Measurements from ENCODE around the gene MTG1.
"Not testable (repeated sequence)": the region's sequence is repeated elsewhere in the genome, so short reads cannot be mapped to it uniquely, and the experiment has no call there.

MTG1 gene

DNA sequence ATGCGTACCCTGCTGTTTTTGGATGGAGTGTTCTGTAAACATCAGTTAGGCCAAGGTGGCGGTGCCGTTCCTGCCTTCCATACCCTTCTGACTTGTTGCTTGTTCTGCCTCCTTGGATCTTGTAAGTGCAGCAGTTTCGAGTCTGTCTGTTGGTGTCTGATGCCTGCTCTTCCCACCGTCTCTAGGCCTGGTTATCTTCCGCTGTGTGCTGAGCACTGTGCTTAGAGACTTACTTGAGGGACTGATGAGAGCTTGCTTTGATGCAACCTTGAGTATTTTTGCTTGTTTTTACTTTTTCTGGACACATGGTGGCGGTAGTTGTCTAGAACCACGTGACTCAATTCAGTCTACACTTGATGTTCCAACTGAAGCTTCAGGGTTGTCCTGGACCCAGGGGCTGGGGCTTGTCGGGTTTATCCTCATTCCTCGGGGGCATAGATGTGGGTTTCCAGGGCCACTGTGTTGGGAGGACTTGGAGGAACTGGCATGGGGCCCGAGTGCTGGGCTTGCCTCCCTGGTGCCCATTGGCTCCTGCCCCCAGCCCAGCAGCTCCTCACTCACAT, 44.8 kb downstream of the MTG1 start:
- H3K4me3 ChIP-seq (replicated peaks in 1 of 2; ENCODE audit: low read depth in 2 of 2, low read length in 2 of 2): no peak overlapping the region
- DNase-seq (ENCODE audit: low read depth in 2 of 2): peak in 1 of 2 donors; percentile 49
- TF ChIP-seq CTCF (IDR thresholded peaks at IDR 0.05; ENCODE audit: low read depth, low read length): peak; percentile 15

GRCh38 chr10:133439517-133440461, 45.8 kb downstream of the MTG1 start:
- no peak for TF ChIP-seq CTCF (IDR thresholded peaks at IDR 0.05; ENCODE audit: low read depth, low read length)
- H3K4me3 ChIP-seq (replicated peaks in 1 of 2; ENCODE audit: low read depth in 2 of 2, low read length in 2 of 2): no peak overlapping the region
- no peak for DNase-seq (ENCODE audit: low read depth in 2 of 2)

GRCh38 chr10:133440633-133441285, 46.8 kb downstream of the MTG1 start:
- TF ChIP-seq CTCF (IDR thresholded peaks at IDR 0.05; ENCODE audit: low read depth, low read length): no peak
- no peak for DNase-seq (ENCODE audit: low read depth in 2 of 2)
- no peak overlapping the region for H3K4me3 ChIP-seq (replicated peaks in 1 of 2; ENCODE audit: low read depth in 2 of 2, low read length in 2 of 2)

GRCh38 chr10:133441356-133441755, 47.4 kb downstream of the MTG1 start:
- not testable (repeated sequence) for DNase-seq (ENCODE audit: low read depth in 2 of 2); H3K4me3 ChIP-seq (replicated peaks in 1 of 2; ENCODE audit: low read depth in 2 of 2, low read length in 2 of 2)

DNA sequence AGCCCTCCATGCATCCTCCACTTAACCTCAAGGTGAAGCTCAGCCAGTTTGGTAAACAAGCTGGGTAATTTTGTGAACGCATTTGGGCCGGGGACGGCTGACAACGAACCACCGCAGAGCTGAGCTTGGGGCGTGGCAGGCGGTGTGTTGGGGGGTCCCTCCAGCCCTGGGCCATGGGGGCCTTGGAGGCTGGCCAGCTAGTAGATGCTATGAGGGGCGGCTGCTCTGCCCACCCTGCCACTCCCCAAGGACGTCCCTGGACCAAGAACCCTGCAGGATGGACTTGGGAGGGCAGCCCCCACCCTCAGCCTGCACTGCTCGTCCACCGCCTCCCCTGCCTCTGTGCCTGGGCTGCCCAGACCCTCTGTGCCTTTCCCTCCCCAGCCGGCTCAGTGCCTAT, 47.8 kb downstream of the MTG1 start:
- DNase-seq (ENCODE audit: low read depth in 2 of 2): no peak

GRCh38 chr10:133442191-133442966, 48.4 kb downstream of the MTG1 start:
- no peak for DNase-seq (ENCODE audit: low read depth in 2 of 2)
- TF ChIP-seq CTCF (IDR thresholded peaks at IDR 0.05; ENCODE audit: low read depth, low read length): no peak
- H3K4me3 ChIP-seq (replicated peaks in 1 of 2; ENCODE audit: low read depth in 2 of 2, low read length in 2 of 2): no peak overlapping the region

More for the DNA sequence above, 47.8 kb downstream of the MTG1 start:
- no peak for TF ChIP-seq CTCF (IDR thresholded peaks at IDR 0.05; ENCODE audit: low read depth, low read length)
- no peak overlapping the region for H3K4me3 ChIP-seq (replicated peaks in 1 of 2; ENCODE audit: low read depth in 2 of 2, low read length in 2 of 2)

Data from cardiac fibroblast (primary cell).